Epithelial cell of prostate (primary cell): Measurements from ENCODE around the gene XPO6.
A peak's percentile ranks its signal among the peaks of the same experiment; 100 is the strongest.

Experiments used
- DNase-seq: peaks from one replicate; pipeline ENCODE4 v3.0.0-alpha.2; 2011; ENCODE audit warnings: low read depth, low spot score
- H3K27ac ChIP-seq: fragments of 450-650 bp; 2 replicates; pipeline ENCODE4 v1.5.1; 2017; ENCODE audit warnings: mild to moderate bottlenecking

The XPO6 gene

DNA sequence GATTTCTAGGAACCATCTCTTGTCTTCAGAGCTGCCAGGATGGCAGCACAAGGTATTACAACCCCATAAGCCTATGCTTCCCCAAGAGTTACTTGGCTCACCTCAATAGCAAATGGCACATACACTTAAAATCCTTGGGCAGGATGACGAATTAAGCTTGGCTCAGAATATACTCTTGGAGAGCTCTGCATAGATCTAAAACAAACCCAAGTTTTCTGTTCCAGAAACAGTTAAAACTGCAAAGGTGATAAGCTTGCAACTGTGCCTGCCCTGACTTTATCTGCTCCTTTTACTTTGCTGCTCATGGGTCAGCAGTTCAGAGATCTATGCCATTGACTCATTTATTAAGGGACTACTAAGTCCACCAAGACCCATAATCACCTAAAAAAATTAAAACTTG is 26.1 kb downstream of the XPO6 start:
- no peak for DNase-seq
- H3K27ac ChIP-seq, result no peak overlapping the region

GRCh38 chr16:28184625-28185024 is 27.1 kb downstream of the XPO6 start:
- no peak overlapping the region for H3K27ac ChIP-seq
- no peak for DNase-seq

GRCh38 chr16:28183930-28184329 is 27.8 kb downstream of the XPO6 start:
- no peak overlapping the region for H3K27ac ChIP-seq
- no peak for DNase-seq

DNA sequence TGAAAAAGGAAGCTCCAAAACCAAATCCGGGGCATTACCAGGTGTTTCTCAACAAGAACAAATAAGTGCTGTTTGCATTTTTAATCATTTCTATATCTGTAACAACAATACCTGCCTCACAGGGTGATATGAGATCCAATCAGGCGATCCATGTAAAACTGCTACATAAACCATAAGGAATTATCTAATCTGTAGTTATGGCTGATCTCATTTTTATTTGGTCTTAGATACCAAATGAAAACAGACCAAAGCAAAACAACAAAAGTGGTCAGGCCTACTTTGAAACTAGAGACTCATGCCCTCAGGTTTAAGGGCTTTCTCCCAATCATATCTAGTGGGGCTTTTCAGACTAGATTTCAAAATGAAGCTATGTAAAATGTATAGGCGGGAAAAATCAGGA is 28.3 kb downstream of the XPO6 start:
- no peak overlapping the region for H3K27ac ChIP-seq
- no peak for DNase-seq

- no peak for DNase-seq
- H3K27ac ChIP-seq, result no peak overlapping the region
These were observed 29.0 kb downstream of the XPO6 start for GRCh38 chr16:28182801-28183200.

DNA sequence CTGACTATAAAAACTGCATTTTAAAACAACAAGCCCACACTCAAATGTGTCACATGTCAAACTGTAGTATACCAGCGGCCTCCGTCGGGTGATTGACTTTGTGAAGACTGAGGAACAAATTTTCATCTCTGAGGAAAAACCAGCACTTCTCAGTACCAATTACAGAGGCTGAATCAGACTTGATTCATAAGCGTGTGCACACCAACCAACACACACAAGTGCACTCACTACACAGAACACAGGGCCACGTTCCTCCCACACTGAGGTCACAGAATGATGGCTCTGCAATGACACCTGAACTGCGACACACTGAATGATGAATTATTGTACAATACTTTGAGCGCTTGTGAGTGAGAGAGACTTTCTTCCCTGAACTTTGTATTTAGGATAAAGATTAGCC is 29.6 kb downstream of the XPO6 start:
- H3K27ac ChIP-seq, result peak overlapping the region; percentile 47
- no peak for DNase-seq

- no peak for DNase-seq
- H3K27ac ChIP-seq, result peak overlapping the region; percentile 47
These were observed 30.2 kb downstream of the XPO6 start for GRCh38 chr16:28181515-28181914.

GRCh38 chr16:28180655-28181460 is 30.9 kb downstream of the XPO6 start:
- DNase-seq, result no peak

DNA sequence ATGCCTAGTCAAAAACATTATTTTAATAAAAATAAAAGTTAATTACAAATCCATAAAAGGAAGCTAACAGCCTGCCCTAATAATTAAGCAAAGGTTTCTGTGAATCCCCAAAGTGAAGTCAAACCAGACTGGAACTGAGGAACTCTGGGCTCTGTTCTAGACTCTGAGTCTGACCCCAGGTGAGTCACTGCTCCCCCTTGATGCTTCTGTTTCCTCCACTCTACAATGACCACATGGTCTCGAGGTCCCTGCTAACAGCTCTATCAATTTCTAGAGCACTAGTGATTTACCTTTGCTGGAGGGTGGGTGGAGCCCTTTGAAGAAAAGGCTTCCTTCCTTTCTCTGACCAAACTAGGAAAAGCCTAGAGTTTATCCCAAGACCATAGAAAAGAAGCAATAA is 32.4 kb downstream of the XPO6 start:
- DNase-seq, result no peak
- no peak overlapping the region for H3K27ac ChIP-seq

More at GRCh38 chr16:28180655-28181460, 30.9 kb downstream of the XPO6 start:
- peak overlapping the region; percentile 47 for H3K27ac ChIP-seq

- H3K27ac ChIP-seq, result no peak overlapping the region
- no peak for DNase-seq
These were observed 36.0 kb downstream of the XPO6 start for GRCh38 chr16:28175715-28176114.

DNA sequence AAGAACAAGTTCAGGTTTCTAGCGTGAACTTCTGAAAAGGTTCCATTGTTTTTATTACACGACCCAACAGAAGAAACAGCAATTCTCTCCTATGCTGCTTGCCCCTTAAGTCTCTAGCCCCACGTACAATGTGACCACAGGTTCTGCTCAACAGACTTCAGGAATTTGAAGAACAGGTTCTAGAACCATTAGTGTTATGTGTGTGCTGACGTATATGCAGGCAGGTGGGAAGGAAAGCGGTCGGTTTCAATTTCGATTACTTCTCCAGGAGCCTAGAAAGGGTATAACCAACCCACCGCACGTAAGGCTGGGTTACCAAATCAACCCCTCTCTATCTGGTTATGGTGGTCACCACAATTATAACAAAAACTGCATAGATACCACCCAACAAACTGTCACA is 39.4 kb downstream of the XPO6 start:
- DNase-seq, result no peak

DNA sequence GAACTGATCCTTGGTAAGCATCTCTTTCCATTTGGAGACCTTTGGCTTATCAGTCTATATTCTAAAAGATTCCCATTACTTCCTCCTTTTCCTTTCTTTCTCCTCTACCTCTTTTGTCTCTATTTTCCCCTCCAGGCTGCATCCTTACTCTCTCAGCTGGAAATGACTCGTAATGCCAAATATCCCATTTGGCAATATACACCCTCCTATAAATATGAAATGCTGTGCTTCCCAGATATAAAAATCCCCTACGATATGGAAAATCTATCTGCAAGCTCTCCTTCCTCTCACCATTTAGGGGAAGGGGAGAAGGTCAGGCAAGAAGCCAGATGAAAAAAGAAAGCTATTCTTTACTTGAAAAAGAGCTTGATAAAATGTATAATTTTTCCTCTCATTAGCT is 39.9 kb downstream of the XPO6 start:
- no peak overlapping the region for H3K27ac ChIP-seq

More for the DNA sequence above, 39.4 kb downstream of the XPO6 start:
- H3K27ac ChIP-seq, result no peak overlapping the region

DNA sequence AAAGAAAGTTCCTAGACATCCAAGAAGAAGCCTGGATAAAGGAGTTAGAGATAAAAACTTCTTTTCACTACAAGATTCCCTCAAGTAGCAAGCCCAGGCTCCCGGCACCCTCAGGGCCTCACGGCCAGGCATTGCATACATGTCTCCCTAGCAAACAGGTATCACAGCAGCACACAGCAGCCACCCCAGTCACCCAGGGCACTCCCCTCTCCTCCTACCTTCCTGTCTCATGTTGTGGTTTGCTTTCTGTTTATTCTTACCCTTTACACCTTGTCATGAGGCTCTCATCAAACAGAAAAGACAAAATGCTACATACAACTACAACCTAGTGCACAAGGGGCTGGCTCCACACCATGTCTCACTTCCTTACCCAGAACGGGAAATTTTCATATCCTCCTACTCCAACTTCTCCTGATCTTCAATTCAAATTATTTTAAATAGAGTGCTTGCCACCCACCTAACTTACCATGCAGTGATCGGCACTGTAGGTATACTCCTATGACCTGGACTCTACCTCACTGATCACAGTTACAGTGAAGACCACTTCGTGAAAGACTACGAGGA is 42.7 kb downstream of the XPO6 start:
- H3K27ac ChIP-seq, result no peak overlapping the region
- no peak for DNase-seq

More for the DNA sequence above, 39.9 kb downstream of the XPO6 start:
- no peak for DNase-seq

DNA sequence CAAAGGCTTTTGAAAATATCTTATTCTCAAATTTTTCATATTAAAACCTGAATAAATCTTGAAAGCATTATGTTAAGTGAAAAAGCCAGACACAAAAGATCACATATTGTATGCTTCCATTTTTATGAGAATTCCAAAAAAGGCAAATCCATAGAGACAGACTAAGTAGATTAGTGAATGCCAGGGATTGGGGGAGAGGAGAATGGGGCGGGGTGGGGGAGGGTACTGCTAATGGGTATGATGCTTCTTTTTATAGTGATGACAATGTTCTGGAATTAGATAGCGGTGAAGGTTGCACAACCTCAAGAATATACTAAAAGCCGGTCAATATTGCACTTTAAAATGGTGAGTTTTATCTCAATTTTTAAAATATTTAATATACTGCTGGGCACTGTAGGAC is 44.0 kb downstream of the XPO6 start:
- no peak overlapping the region for H3K27ac ChIP-seq
- no peak for DNase-seq

GRCh38 chr16:28167221-28167620 is 44.5 kb downstream of the XPO6 start:
- no peak for DNase-seq
- H3K27ac ChIP-seq, result no peak overlapping the region

- H3K27ac ChIP-seq, result no peak overlapping the region
- DNase-seq, result peak; percentile 36
These were observed 45.2 kb downstream of the XPO6 start for GRCh38 chr16:28166394-28167208.

- no peak overlapping the region for H3K27ac ChIP-seq
- no peak for DNase-seq
These were observed 46.2 kb downstream of the XPO6 start for GRCh38 chr16:28165598-28165997.

- peak overlapping the region; percentile 17 for H3K27ac ChIP-seq
- DNase-seq, result no peak
These were observed 47.6 kb downstream of the XPO6 start for GRCh38 chr16:28164140-28164539.

DNA sequence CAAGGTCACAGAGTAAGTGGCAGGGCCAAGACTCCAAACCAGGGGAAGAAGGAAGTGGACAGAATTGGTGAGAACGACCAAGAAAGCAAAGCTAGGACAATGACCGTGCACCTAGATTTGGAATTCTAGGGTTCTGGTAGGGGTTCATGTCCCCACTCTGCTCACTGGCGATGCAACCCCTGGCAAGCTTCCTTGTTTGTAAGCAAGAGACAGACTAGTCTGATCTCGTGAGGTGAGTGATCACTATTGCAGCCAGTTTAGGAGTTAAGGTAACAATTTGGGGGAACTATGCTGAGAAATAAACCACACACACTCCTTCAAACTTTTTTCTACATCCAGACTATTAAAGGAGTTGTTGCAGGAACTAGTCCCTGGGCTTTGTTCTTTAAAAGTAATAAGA is 48.1 kb downstream of the XPO6 start:
- H3K27ac ChIP-seq, result peak overlapping the region; percentile 17

GRCh38 chr16:28162326-28162877 is 49.4 kb downstream of the XPO6 start:
- no peak overlapping the region for H3K27ac ChIP-seq

More for the DNA sequence above, 48.1 kb downstream of the XPO6 start:
- DNase-seq, result no peak

DNA sequence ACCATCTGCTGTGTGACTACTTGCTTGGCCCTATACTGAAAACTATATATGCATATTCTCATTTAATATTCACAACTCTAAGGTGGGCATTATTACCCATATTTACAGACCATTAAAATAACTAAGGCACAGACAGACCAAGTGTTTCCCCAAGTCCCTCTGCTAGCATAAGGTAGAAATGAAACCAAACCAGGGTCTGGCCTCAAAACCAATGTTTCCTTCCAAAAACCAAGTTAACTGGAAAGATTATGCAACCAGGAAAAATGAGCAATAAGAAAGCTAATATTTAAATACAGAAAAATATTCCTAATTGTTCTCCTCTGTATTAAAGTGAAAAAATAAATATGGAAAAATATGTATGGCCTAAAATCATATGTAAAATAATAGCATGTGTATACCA is 50.1 kb downstream of the XPO6 start:
- no peak overlapping the region for H3K27ac ChIP-seq
- DNase-seq, result no peak

More at GRCh38 chr16:28162326-28162877, 49.4 kb downstream of the XPO6 start:
- DNase-seq, result no peak
